Keratinocyte (primary cell): ENCODE data around the gene RNF149. TPM values are rescaled to one million over a fixed set of nuclear protein-coding genes. Genes with fewer than 3 reads are reported as not detected.

Experiments used
- DNase-seq: peaks from one replicate; pipeline ENCODE4 v3.0.0-alpha.2; 2011; ENCODE audit warnings: low read depth, missing footprints, low spot score
- FAIRE-seq: peaks from 2 replicates; lab custom pipeline; 2011; peaks lifted over from hg19 to GRCh38; lab: Jason Lieb, UNC
- H2AFZ ChIP-seq: 2 replicates; pipeline ENCODE4 v1.6.0; 2012; ENCODE audit warnings: low read length, control low read depth, inconsistent platforms; ENCODE audit not compliant: control insufficient read depth
- H3K27ac ChIP-seq: 2 replicates; pipeline ENCODE4 v1.5.1; 2011; ENCODE audit warnings: low read length; ENCODE audit not compliant: control insufficient read depth, insufficient read depth
- H3K27me3 ChIP-seq: 3 replicates; pipeline ENCODE4 v1.6.0; 2011; ENCODE audit warnings: low read length; ENCODE audit not compliant: control insufficient read depth, insufficient read depth; ENCODE audit errors: extremely low read depth
- H3K36me3 ChIP-seq, 2 experiments: 2 replicates in 1 of 2; 3 replicates in 1 of 2; pipeline ENCODE4 v1.5.1; 2011; ENCODE audit warnings: low read length in 2 of 2, mild to moderate bottlenecking in 1 of 2; ENCODE audit not compliant: control insufficient read depth in 2 of 2, insufficient read depth in 2 of 2; ENCODE audit errors: extremely low read depth in 1 of 2
- H3K4me1 ChIP-seq: 3 replicates; pipeline ENCODE4 v1.5.1; 2011; ENCODE audit warnings: low read length; ENCODE audit not compliant: control insufficient read depth, insufficient read depth; ENCODE audit errors: extremely low read depth
- H3K4me2 ChIP-seq: 3 replicates; pipeline ENCODE4 v1.6.0; 2011; ENCODE audit warnings: low read depth, low read length; ENCODE audit not compliant: control insufficient read depth, insufficient read depth; ENCODE audit errors: extremely low read depth
- H3K4me3 ChIP-seq, 3 experiments: fragments of 200-600 bp in 1 of 3; sonication (generic) in 1 of 3; 2 replicates in 2 of 3; 3 replicates in 1 of 3; pipeline ENCODE4 v1.5.1; 2011 to 2016; ENCODE audit warnings: low read length in 3 of 3, mild to moderate bottlenecking in 3 of 3, control low read depth in 2 of 3, inconsistent platforms in 1 of 3, low read depth in 1 of 3, mixed read lengths in 1 of 3, mixed run types in 1 of 3, moderate library complexity in 1 of 3; ENCODE audit not compliant: control insufficient read depth in 2 of 3, insufficient read depth in 2 of 3; ENCODE audit errors: extremely low read depth in 1 of 3
- H3K79me2 ChIP-seq: 2 replicates; pipeline ENCODE4 v1.6.0; 2012; ENCODE audit warnings: low read length; ENCODE audit not compliant: control insufficient read depth, insufficient read depth
- H3K9ac ChIP-seq: 3 replicates; pipeline ENCODE4 v1.6.0; 2011; ENCODE audit warnings: low read length; ENCODE audit not compliant: control insufficient read depth, insufficient read depth; ENCODE audit errors: extremely low read depth
- H3K9me1 ChIP-seq: 3 replicates; pipeline ENCODE4 v1.6.0; 2011; ENCODE audit warnings: low read length; ENCODE audit not compliant: control insufficient read depth, insufficient read depth; ENCODE audit errors: extremely low read depth
- H3K9me3 ChIP-seq: 2 replicates; pipeline ENCODE4 v1.5.1; 2012; ENCODE audit warnings: low read depth, low read length; ENCODE audit not compliant: control insufficient read depth
- H4K20me1 ChIP-seq: 3 replicates; pipeline ENCODE4 v1.6.0; 2011; ENCODE audit warnings: low read length; ENCODE audit not compliant: control insufficient read depth, insufficient read depth; ENCODE audit errors: extremely low read depth
- CTCF ChIP-seq, 3 experiments: IDR thresholded peaks in 1 of 3; conservative IDR thresholded peaks in 1 of 3; optimal IDR thresholded peaks in 1 of 3; 2 replicates in 2 of 3; 3 replicates in 1 of 3; pipeline versions ENCODE3 to v1.5.1; 2011; ENCODE audit warnings: low read length in 3 of 3, mild to moderate bottlenecking in 3 of 3, moderate library complexity in 2 of 3, control low read depth in 1 of 3, inconsistent platforms in 1 of 3; ENCODE audit not compliant: insufficient read depth in 2 of 3; ENCODE audit errors: extremely low read depth in 1 of 3
- EZH2 ChIP-seq: IDR thresholded peaks from one replicate; pipeline ENCODE4 v1.6.1; 2012; ENCODE audit warnings: inconsistent platforms, mild to moderate bottlenecking, low read length, moderate library complexity
- dilution Hi-C: fragments of 300-500 bp; cut with MboI; formaldehyde crosslinking; loops from one replicate; pipeline ENCODE4 v1.7.0; 2020; ENCODE audit warnings: low sequenced_read_pairs; ENCODE audit not compliant: extremely low pct_ligation_motif_present
- polyA plus RNA-seq, 5 experiments: library from polyadenylated mRNA; depleted of rRNA in 3 of 5; stranded (reverse) in 3 of 5; stranded (forward) in 1 of 5; unstranded in 1 of 5; fragments of >200 nt; gene quantifications; 1 replicate in 1 of 5; 2 replicates in 3 of 5; 3 replicates in 1 of 5; pipeline versions ENCODE4 v1.2.1 to v1.2.3, GENCODE V29; 2011 to 2012; ENCODE audit warnings: missing spikeins in 2 of 5, low read depth in 1 of 5, low replicate concordance in 1 of 5

RNF149 gene
- polyA plus RNA-seq, 1 donor (not counting 4 experiments of a cell fraction or from before 2014, with no cell fraction given), result 68.0 TPM

GRCh38 chr2:101274142-101274541 is 34.4 kb downstream of the RNF149 start:
- Histone ChIP-seq H3K27me3 (no peaks in the 10 kb centered on the region), H3K9ac (no peak overlapping the region), H3K4me2 (no peak overlapping the region), H3K9me3 (no peaks in the 10 kb centered on the region), H3K4me1 (no peaks in the 10 kb centered on the region), H4K20me1 (no peaks in the 10 kb centered on the region), H3K27ac (no peak overlapping the region), H3K4me3 (no peak overlapping the region), H3K79me2 (peaks cover 1% of the 10 kb centered on the region), H2AFZ (no peak overlapping the region), H3K9me1 (no peaks in the 10 kb centered on the region), H3K36me3 (peaks cover 20 to 58% of the 10 kb centered on the region in 2 experiments)
- DNase-seq (no peak), FAIRE-seq (no peak)
- no peak for TF ChIP-seq CTCF (optimal IDR thresholded peaks at IDR 0.05 in 1 of 3, IDR thresholded peaks at IDR 0.05 in 1 of 3, conservative IDR thresholded peaks at IDR 0.05 in 1 of 3; ENCODE audit: extremely low read depth in 1 of 3, insufficient read depth in 2 of 3, low read length in 3 of 3)
- TF ChIP-seq EZH2, result no peak
- dilution Hi-C loops, result no loop called here

DNA sequence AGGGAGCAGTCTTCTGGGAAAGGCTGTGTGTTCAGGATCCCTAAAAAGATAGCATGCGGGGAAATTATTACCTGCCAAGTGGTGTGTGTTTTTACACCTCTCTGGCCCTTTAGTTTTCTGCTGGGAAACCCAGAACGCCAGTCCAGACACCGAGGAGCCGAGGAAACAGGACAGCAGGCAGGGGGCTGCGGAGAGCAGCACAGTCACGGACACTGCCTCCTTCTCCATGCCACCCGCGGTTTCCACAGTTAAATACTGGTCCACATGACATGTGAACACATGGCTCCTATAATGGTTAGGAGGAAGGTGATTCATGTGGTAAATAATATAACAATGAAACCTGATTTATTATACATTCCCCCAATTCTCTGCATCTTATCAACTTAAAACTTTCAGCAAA is 35.4 kb downstream of the RNF149 start:
- H4K20me1 ChIP-seq, result no peaks in the 10 kb centered on the region
- no peak overlapping the region for H3K4me3 ChIP-seq
- no peaks in the 10 kb centered on the region for H3K9me1 ChIP-seq
- H3K9ac ChIP-seq, result no peak overlapping the region
- no peak overlapping the region for H2AFZ ChIP-seq
- H3K4me1 ChIP-seq, result no peaks in the 10 kb centered on the region
- no peak for TF ChIP-seq CTCF (optimal IDR thresholded peaks at IDR 0.05 in 1 of 3, IDR thresholded peaks at IDR 0.05 in 1 of 3, conservative IDR thresholded peaks at IDR 0.05 in 1 of 3; ENCODE audit: extremely low read depth in 1 of 3, insufficient read depth in 2 of 3, low read length in 3 of 3)
- no peak for TF ChIP-seq EZH2
- H3K36me3 ChIP-seq, result peaks cover 18 to 58% of the 10 kb centered on the region in 2 experiments
- no peak overlapping the region for H3K27ac ChIP-seq
- no peaks in the 10 kb centered on the region for H3K27me3 ChIP-seq
- dilution Hi-C loops, result no loop called here
- FAIRE-seq, result no peak
- no peaks in the 10 kb centered on the region for H3K9me3 ChIP-seq
- DNase-seq, result no peak
- no peak overlapping the region for H3K4me2 ChIP-seq
- peaks cover 1% of the 10 kb centered on the region for H3K79me2 ChIP-seq
